Forelimb muscle (tissue), 1 donor: ENCODE measurements around the gene PTPN22. TPM values are rescaled to one million over a fixed set of nuclear protein-coding genes. Genes with fewer than 3 reads are reported as not detected.

ENCODE experiments used
- DNase-seq: peaks from one replicate; pipeline ENCODE4 v3.0.0-alpha.2; 2013; ENCODE audit warnings: low read depth
- polyA plus RNA-seq: library from polyadenylated mRNA; unstranded; fragments of 120-200 nt; gene quantifications from one replicate; pipeline ENCODE4 v1.2.1, GENCODE V29; 2013; ENCODE audit not compliant: insufficient read length

The PTPN22 gene
- polyA plus RNA-seq, 1 donor: 0.46 TPM

DNA sequence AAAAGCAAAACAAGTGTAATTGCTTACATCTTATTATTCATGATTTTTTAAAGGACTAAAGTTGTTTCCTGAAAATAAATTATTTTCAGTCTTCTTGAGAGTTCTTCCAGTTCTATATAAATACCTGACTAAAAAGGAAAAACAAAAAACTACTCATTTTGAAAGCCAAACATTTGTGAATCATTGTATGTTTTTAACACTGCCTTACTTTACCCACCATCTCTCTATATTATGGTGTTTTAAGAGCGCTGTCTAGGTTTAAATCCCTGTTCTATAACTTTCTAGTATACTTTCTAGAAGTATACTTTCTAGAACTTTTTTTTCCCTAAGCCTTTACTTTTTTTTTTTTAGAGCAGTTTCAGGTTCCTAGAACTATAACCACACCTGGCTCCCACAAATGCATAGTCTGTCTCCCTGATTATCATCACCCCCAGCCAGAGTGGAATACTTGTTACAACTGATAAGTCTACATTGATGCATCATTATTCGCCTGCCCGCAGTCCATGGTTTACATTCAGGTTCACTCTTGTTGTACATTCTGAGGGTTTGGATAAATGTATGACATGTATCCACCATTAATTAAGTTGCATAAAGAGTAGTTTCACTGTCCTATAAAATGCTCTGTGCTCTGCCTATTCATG is 69.0 kb downstream of the PTPN22 start:
- DNase-seq: no peak

- no peak for DNase-seq
Measured at GRCh38 chr1:113800487-113800886, 71.0 kb downstream of the PTPN22 start.

DNA sequence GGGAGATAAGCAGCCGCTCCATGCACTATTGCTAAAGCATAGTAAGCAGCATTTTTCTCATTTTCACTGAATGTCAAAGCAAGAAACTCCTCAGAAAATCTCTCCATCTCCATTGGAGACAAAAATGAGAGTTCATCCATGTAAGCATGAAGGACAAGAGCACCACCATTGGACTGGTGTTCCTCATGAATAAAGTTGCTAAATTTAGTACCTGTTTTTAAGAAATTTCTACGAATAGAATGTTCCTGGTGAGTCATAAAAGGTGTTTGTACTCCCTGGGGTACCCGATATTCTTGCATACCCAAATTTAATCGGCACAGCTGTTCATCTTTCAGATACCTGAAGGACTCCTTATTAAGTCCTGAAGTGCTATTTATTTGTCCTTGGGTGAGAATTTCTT is 74.0 kb downstream of the PTPN22 start:
- no peak for DNase-seq

DNA sequence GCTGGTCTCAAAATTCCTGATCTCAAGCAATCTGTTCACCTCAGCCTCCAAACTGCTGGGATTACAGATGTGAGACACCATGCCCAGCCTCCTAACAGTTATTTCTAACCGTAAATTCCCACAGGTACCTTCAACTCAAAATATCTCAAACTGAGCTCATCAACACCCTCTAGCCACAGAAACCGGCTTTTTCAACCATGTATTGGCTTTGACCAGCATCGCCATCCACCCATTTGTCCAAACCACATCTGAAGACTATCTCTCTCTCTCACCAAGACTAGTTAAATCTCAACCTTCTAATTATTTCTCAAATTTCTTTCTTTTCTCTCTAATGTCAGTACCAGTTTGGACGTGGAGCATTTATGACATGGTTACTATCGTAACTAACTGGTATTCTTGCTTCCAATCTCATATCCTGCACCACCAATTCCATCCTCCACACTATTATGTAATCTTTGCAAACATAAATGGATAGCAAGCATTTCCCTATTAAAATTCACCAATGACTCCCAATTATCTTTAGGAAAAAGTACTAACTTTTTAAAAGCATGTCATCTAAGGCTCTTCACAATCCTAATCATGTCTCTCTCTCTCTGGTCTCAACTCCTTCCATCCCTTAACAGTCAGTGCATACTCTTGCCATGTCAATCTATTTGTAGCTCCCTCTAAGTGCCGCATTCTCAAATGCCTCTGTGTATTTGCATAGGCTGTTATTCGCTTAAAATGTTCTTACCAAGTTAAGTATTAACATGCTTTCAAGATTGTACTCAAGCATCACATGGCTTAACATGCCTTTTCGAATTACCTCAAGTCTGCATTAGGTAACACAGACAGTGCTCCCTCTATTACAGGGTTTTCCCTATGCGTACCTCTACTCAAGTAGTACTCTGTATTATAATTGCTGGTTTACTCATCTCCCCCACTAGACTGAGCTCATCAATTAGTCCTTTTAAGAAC is 77.4 kb downstream of the PTPN22 start:
- DNase-seq: no peak

- DNase-seq: no peak
Measured at GRCh38 chr1:113792986-113793385, 78.5 kb downstream of the PTPN22 start.

DNA sequence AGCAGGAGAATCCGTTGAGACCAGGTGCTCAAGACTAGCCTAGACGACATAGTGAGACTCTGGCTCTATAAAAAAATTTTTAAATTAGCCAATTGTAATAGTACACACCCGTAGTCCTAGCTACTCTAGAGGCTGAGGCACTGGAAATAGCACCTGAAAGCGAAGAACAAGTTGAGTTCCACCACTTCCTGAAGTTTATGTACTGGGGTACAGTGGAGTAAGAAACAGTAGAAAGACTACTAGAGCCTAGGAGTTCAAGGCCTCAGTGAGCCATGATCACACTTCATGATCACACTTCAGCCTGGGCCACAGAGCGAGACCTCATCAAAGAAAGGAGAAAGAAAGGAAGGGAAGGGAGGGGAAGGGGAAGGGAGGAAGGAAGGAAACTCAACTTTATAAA is 79.0 kb downstream of the PTPN22 start:
- DNase-seq: no peak

DNA sequence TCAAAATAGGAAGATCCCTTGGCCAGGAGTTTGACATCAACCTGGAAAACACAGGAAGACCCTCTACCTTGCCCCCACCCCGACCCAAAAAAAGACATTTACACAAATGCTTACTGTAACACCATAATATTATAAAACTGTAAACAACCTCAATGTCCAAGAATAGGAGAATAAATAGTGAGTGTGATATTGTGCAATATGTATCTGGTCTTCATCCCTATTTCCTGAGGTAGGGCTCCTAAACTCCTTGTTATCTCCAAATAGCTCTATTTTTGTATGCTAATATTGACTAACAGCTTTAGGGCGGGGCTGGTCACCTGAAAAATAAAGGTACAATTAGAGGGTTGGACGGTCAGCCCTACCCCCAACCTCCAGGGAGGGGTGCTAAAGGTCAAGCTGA is 82.7 kb downstream of the PTPN22 start:
- no peak for DNase-seq

- DNase-seq: no peak
Measured at GRCh38 chr1:113787663-113788062, 83.8 kb downstream of the PTPN22 start.

DNA sequence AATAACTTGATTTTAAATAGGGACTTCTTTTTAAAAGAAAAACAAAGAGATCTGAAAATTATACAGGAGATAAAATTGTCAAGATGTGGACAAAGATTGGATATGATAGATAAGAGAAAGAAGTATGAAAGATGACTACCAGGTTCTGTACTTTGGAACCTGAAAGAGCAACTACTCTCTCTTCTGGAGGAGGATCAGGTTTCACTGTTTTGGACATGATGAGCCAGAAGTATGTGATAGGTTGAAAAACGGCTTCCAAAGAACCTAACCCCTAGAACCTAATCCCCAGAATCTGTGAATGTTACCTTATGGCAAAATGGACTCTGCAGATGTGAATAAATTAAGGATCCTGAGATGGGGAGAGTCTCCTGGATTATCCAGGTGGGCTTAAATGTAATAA is 85.4 kb downstream of the PTPN22 start:
- no peak for DNase-seq

GRCh38 chr1:113784104-113784779 is 87.3 kb downstream of the PTPN22 start:
- no peak for DNase-seq

DNA sequence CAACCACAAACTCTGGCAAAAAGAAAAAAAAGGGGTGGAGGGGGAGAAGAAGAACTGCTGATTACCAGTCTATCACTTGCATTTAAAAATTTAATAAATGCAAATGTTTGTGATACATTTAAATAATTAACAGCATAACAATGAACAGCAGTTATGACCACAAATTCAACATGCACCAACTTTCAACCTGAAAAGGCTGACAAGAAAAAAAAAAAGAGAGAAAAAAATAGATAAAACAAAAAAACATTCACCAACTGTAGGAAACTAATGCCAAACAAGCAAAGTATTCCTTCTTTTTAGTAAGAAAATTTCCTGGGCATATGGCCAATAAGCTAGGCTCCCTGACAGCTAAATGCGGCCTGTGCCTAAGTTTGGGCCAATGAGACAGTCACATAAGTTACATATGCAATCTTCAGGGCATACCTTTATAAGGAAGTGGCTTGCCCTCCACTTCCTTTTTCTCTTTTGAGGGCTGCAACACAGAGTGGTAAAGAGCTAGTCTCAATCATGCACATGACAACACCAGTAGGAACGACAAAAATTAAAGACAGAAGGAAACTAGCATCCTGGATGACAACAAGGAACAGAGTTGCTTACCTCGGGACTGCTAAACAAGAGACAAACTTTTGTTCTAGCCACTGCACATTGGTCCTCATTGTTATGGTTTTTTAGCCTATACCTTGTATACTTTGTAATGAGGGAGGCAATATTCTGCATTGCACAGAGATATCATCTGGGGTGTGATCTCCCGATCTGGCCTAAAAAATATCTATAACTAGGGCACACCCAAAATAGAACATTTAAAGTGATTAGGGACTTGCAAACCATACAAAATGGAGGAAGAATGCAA is 88.0 kb downstream of the PTPN22 start:
- no peak for DNase-seq

DNA sequence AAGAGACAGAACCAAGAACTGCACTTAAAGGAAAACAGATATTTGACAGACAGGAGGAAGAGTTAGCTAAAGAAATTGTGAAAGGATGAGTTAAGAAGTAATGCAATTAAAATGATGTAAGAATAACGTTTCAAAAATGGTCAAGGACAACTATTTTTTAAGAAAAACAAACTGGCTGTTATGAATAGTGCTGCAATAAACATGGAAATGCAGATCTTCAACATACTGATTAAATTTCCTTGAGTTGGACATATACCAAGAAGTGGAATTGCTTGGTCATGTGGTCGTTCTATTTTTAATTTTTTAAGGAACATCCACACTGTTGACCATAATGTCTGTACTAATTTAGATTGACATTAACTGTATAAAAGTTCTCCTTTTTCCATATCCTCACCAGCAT is 89.1 kb downstream of the PTPN22 start:
- no peak for DNase-seq

- no peak for DNase-seq
Measured at GRCh38 chr1:113780374-113781146, 91.0 kb downstream of the PTPN22 start.

GRCh38 chr1:113779542-113779941 is 92.0 kb downstream of the PTPN22 start:
- DNase-seq: no peak

- no peak for DNase-seq
Measured at GRCh38 chr1:113777561-113777960, 94.0 kb downstream of the PTPN22 start.

GRCh38 chr1:113770031-113770430 is 101.5 kb downstream of the PTPN22 start:
- no peak for DNase-seq

- no peak for DNase-seq
Measured at GRCh38 chr1:113769601-113769970, 101.9 kb downstream of the PTPN22 start.

DNA sequence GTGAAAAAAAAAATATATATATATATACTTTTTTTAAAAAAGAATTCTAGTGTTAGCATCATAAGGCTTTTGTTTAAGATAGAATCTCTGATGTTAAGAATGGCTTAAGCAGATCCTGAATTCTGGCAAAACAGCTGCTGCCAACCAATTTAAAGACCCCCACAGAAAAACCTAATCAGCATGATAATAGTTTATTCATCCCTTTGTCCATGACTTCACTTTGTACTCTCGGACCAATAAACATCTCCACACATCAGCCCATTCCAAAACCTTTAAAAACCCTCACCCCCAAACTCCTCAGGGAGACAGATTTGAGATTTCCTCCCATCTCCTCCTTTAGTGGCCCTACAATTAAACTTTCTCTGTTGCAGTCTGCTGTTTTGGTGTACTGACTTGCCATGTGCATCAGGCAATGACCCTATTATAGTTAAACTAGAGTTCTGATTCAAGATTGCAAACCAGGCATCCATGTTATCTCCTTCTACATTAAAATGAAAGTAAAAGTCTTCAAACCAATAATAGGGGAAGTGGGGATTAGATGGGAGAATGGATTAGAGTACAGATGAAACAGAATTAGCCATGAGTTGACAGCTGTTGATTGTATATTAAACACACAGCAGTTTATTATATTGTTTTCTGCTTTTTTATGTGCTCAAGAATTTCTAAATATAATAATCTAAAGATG is 102.5 kb downstream of the PTPN22 start:
- DNase-seq: no peak

GRCh38 chr1:113765306-113766230 is 105.9 kb downstream of the PTPN22 start:
- no peak for DNase-seq
